HEK293T (cell line): Measurements from ENCODE around the gene AASS.

ENCODE experiments used
- BHLHE40 ChIP-seq: fragments of 450-650 bp; IDR thresholded peaks from 2 replicates; pipeline ENCODE4 v1.6.1; 2016; ENCODE audit warnings: mild to moderate bottlenecking, moderate library complexity, borderline replicate concordance
- ELF4 ChIP-seq: fragments of 450-650 bp; IDR thresholded peaks from 2 replicates; pipeline ENCODE4 v1.6.1; 2017; ENCODE audit warnings: antibody characterized with exemption
- FOXK2 ChIP-seq: fragments of 450-650 bp; IDR thresholded peaks from 2 replicates; pipeline ENCODE4 v1.6.1; 2016; ENCODE audit warnings: mild to moderate bottlenecking
- FOXM1 ChIP-seq: fragments of 450-650 bp; IDR thresholded peaks from 2 replicates; pipeline ENCODE4 v1.6.1; 2017; ENCODE audit warnings: mild to moderate bottlenecking, borderline replicate concordance
- SUZ12 ChIP-seq: fragments of 450-650 bp; IDR thresholded peaks from 2 replicates; pipeline ENCODE4 v1.6.1; 2016; ENCODE audit warnings: mild to moderate bottlenecking

DNA sequence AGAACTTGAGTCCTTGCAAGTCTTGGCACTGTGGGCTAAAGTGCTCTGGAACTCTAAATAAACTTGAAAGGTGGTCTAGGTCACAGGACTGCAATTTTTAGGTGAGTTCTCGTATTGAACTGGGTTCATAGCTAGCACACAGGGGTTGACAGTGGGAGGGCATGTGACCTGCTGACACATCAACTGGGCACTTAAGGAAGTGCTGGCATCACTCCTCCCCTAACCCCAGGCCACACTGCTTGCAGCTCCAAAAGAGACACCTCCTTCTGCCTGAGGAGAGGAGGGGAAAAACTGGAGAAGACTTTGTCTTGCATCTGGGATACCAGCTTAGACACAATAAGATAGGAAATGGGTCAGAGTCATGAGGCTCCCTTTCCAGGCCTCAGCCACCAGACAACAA, 38.0 kb upstream of the AASS start:
- TF ChIP-seq SUZ12 (no peak), FOXK2 (no peak), BHLHE40 (no peak), FOXM1 (no peak), ELF4 (no peak)
